Spleen (tissue), 7 donors: Measurements from ENCODE around the gene EFCAB8.

Source experiments
- POLR2A ChIP-seq, 3 donors: fragments of 450-650 bp; IDR thresholded peaks; one replicate each; pipeline ENCODE4 v1.5.1; 2017; ENCODE audit warnings: antibody characterized with exemption in 3 of 3, mild to moderate bottlenecking in 1 of 3
- POLR2AphosphoS5 ChIP-seq, 3 donors: sonication (generic); formaldehyde crosslinking; IDR thresholded peaks; one replicate each; pipeline ENCODE4 v1.5.1; 2017; ENCODE audit warnings: antibody characterized with exemption in 3 of 3
- TF ChIP-seq, protein P1 (sequence below), 11 experiments: fragments of 200-600 bp in 7 of 11; fragments of 450-650 bp in 4 of 11; sonication (generic) in 4 of 11; IDR thresholded peaks in 8 of 11; conservative IDR thresholded peaks in 3 of 11; 1 replicate in 7 of 11; 2 replicates in 4 of 11; pipeline versions ENCODE4 v1.4.0 to v1.8.0; 2016 to 2021; ENCODE audit warnings: antibody characterized with exemption in 11 of 11, inconsistent platforms in 4 of 11, mild to moderate bottlenecking in 1 of 11
- donor health status: DM: no; HTN: no; CAD: no; lungs with moderate emphysema.
- donor health status: DM: no; HTN: no; CAD: no.
- donor health status: DM: no; HTN: no; CAD: no.

- no peak for TF ChIP-seq POLR2A (IDR thresholded peaks at IDR 0.05)
- TF ChIP-seq, protein P1, sequence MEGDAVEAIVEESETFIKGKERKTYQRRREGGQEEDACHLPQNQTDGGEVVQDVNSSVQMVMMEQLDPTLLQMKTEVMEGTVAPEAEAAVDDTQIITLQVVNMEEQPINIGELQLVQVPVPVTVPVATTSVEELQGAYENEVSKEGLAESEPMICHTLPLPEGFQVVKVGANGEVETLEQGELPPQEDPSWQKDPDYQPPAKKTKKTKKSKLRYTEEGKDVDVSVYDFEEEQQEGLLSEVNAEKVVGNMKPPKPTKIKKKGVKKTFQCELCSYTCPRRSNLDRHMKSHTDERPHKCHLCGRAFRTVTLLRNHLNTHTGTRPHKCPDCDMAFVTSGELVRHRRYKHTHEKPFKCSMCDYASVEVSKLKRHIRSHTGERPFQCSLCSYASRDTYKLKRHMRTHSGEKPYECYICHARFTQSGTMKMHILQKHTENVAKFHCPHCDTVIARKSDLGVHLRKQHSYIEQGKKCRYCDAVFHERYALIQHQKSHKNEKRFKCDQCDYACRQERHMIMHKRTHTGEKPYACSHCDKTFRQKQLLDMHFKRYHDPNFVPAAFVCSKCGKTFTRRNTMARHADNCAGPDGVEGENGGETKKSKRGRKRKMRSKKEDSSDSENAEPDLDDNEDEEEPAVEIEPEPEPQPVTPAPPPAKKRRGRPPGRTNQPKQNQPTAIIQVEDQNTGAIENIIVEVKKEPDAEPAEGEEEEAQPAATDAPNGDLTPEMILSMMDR (IDR thresholded peaks at IDR 0.05 in 8 of 11, conservative IDR thresholded peaks at IDR 0.05 in 3 of 11): no peak
- TF ChIP-seq POLR2AphosphoS5 (IDR thresholded peaks at IDR 0.05): no peak
These were observed 47.8 kb upstream of the EFCAB8 start for GRCh38 chr20:32810941-32811340.
